MM.1S (cell line): ENCODE data around the gene ACCSL.

ENCODE experiments used
- EZH2phosphoT487 ChIP-seq: fragments of 300-600 bp; sonication (generic); IDR thresholded peaks from 2 replicates; pipeline ENCODE4 v1.6.1; 2018; ENCODE audit warnings: antibody characterized with exemption, low read length
- TF ChIP-seq, protein P1 (sequence below): fragments of 300-600 bp; sonication (generic); IDR thresholded peaks from 2 replicates; pipeline ENCODE4 v1.5.1; 2016; ENCODE audit warnings: antibody characterized with exemption, low read length, mixed read lengths

DNA sequence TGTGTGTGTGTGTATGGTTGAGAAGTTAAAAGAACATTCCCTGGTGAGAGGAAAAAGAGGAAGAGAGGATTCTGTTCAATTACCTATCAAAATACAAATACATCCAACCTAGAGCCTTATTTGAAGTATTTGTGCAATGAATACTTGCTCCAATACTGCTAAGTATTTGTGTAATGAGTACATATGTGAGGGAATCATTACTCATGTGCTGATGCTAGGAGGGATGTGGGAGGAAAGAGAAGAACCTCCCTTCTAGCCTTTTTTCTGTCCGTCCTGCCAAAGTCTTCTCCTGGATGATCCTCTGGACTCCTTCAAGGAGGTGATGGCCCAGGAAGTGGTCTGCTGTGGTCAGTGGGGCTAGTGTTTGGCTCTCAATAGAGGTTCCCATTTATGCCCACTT lies 36.0 kb upstream of the ACCSL start:
- TF ChIP-seq, protein P1, sequence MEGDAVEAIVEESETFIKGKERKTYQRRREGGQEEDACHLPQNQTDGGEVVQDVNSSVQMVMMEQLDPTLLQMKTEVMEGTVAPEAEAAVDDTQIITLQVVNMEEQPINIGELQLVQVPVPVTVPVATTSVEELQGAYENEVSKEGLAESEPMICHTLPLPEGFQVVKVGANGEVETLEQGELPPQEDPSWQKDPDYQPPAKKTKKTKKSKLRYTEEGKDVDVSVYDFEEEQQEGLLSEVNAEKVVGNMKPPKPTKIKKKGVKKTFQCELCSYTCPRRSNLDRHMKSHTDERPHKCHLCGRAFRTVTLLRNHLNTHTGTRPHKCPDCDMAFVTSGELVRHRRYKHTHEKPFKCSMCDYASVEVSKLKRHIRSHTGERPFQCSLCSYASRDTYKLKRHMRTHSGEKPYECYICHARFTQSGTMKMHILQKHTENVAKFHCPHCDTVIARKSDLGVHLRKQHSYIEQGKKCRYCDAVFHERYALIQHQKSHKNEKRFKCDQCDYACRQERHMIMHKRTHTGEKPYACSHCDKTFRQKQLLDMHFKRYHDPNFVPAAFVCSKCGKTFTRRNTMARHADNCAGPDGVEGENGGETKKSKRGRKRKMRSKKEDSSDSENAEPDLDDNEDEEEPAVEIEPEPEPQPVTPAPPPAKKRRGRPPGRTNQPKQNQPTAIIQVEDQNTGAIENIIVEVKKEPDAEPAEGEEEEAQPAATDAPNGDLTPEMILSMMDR: no peak
- TF ChIP-seq EZH2phosphoT487: no peak
